Memory B cell (primary cell): ENCODE measurements around the gene NKAIN2.

Experiments used
- ATAC-seq: fragments of 150-1000 bp; cut with Tn5 transposase; 2 replicates; pipeline ENCODE4 v1.10.0; 2021; ENCODE audit warnings: low read depth, mild to moderate bottlenecking, moderate library complexity
- DNase-seq, 2 donors: peaks; one replicate each; pipeline ENCODE4 v3.0.0; 2022; ENCODE audit warnings: low spot score in 2 of 2
- H3K27ac Mint-ChIP-seq: one replicate; pipeline ENCODE4 v1.8.0; 2022; ENCODE audit warnings: mild to moderate bottlenecking, moderate library complexity, mixed read lengths
- H3K27me3 Mint-ChIP-seq: one replicate; pipeline ENCODE4 v1.8.0; 2022; ENCODE audit warnings: mixed read lengths
- H3K36me3 Mint-ChIP-seq: one replicate; pipeline ENCODE4 v1.8.0; 2022; ENCODE audit warnings: mild to moderate bottlenecking, mixed read lengths
- H3K4me1 Mint-ChIP-seq: one replicate; pipeline ENCODE4 v1.8.0; 2022; ENCODE audit warnings: mixed read lengths
- H3K4me3 Mint-ChIP-seq: one replicate; pipeline ENCODE4 v1.8.0; 2022; ENCODE audit warnings: mild to moderate bottlenecking, moderate library complexity, mixed read lengths
- H3K9me3 Mint-ChIP-seq: one replicate; pipeline ENCODE4 v1.8.0; 2022; ENCODE audit warnings: mixed read lengths

Gene NKAIN2

DNA sequence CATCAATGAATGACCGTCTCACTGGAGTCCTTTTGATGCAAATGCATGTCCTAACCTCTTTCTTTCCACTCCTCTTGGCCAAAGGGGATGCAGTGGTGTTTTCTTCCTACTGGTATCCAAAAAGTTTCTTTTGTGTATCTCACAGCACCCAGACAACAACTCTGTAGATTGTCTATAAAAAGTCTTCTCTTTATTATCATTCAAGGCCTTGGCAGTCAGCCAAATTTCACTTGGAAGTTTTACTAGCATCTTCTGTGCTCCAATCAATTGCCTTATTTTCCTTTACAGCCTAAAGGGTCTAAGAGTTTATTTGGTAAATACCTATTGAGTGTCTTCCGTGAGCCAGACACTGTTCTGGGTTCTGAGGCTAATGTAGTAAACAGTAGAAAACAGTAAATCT is 1008.4 kb downstream of the NKAIN2 start:
- no peak for ATAC-seq
- Mint-ChIP-seq H3K36me3 (no peaks in the 10 kb centered on the region), H3K27me3 (no peaks in the 10 kb centered on the region), H3K4me1 (no peaks in the 10 kb centered on the region), H3K4me3 (no peak overlapping the region), H3K27ac (no peak overlapping the region), H3K9me3 (peaks cover 7% of the 10 kb centered on the region)
- DNase-seq, result no peak

DNA sequence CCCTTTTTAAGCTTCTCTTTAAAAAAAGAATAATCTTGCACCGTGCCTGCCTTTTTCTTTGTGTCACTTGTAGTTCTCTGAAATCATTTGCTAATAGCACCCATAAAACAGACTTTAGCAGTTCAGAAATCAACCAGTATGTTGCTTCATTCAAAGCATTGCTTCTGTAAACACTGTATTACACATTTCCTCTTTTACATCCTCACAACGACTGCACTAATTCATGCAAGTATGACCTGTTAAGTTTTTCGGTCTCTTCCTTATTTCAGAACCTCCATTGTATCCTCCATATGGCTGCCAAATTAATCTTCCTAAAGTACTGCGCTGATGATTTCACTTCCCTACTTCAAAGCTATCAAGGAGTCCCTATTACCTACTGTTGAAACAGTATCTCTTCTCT is 1015.7 kb downstream of the NKAIN2 start:
- Mint-ChIP-seq H3K27me3 (no peaks in the 10 kb centered on the region), H3K4me1 (no peaks in the 10 kb centered on the region), H3K36me3 (no peaks in the 10 kb centered on the region), H3K4me3 (no peak overlapping the region), H3K9me3 (peaks cover 8% of the 10 kb centered on the region), H3K27ac (no peak overlapping the region)
- no peak for ATAC-seq
- no peak for DNase-seq

DNA sequence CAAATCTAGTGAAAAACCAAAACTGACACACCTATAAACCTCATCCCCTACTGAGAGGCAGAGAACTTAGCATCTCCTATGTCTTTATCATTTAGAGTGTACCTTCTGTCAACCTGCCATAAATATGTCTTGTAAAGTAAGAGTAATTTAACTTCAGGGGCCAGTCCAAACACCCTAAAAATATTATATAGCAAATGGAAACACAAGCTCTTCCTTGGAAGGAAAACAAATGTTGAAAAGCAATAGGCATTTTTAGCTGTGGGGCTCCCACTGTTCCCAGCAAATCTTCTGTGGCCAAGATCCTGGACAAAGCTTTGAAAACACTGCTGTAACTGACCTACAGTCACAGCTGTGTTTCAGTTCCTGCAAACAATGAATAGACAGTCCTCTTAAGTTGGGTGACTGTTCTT is 1018.5 kb downstream of the NKAIN2 start:
- H3K27me3 Mint-ChIP-seq, result no peaks in the 10 kb centered on the region
- H3K27ac Mint-ChIP-seq, result no peak overlapping the region

DNA sequence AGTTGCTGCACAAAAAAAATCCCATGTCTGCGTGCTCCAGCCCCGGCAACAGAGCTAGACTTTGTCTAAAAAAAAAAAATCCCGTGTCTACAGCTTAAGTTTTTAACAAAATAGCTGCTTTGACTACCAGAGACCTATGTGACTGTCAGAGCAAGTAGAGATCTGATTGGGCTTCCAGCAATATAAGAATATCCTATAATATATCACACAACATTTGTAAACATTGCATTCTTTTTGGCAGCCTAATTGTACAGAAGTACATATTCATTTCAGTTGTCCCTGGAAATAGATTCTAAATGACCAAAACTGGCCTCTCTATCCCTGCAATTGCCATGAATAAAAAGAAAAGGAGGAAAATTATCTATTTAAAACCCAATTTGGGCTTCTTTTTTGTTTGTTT is 1019.1 kb downstream of the NKAIN2 start:
- no peaks in the 10 kb centered on the region for H3K27me3 Mint-ChIP-seq
- no peak overlapping the region for H3K27ac Mint-ChIP-seq
- peaks cover 4% of the 10 kb centered on the region for H3K9me3 Mint-ChIP-seq
- ATAC-seq (no peak), DNase-seq (no peak)
- H3K4me3 Mint-ChIP-seq, result no peak overlapping the region
- H3K36me3 Mint-ChIP-seq, result no peaks in the 10 kb centered on the region
- no peaks in the 10 kb centered on the region for H3K4me1 Mint-ChIP-seq

More for the DNA sequence above, 1018.5 kb downstream of the NKAIN2 start:
- no peaks in the 10 kb centered on the region for H3K36me3 Mint-ChIP-seq
- H3K4me1 Mint-ChIP-seq, result no peaks in the 10 kb centered on the region
- no peak overlapping the region for H3K4me3 Mint-ChIP-seq
- peaks cover 4% of the 10 kb centered on the region for H3K9me3 Mint-ChIP-seq
- ATAC-seq (no peak), DNase-seq (no peak)

DNA sequence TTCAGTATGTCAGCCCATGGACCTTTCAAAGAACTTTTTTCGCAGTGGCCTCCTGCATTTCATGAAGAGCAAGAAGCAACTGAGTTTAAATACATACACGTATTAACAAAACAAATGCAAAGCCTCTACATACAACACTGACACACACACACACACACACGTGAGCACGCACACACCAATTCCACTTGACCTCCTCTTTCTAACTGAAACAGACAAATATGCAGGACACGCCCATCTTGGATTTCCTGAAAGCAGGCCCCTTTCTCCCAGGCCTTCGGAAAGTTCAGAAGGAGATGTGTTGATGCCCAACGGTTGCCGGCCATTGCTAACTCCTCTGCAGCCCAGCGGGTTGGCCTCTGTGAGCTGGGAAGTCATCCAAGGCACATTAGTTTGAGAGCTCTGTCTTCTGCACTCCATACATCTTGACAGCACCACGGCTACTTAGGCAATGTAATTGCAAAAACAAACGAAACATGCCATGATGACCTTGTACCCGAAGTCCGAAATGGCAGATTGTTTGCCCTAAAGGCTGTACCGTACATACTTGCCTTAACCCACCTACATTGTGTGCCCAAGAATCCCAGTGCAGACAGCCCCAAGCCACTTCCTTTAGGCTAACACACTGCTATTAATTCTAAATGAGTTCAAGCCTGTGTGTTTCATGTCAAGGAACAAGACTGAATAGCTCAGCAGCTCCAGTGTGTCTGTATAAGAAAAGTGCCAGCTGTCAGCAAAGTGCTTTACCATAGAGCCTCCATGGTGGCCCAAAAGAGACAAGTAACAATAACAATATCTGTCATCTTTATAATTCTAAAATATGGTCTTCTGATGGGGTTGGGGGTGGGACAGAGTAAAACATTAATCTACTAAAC is 1019.8 kb downstream of the NKAIN2 start:
- Mint-ChIP-seq H3K36me3 (no peaks in the 10 kb centered on the region), H3K27ac (no peak overlapping the region), H3K4me1 (no peaks in the 10 kb centered on the region), H3K27me3 (no peaks in the 10 kb centered on the region), H3K9me3 (peaks cover 4% of the 10 kb centered on the region), H3K4me3 (no peak overlapping the region)
- ATAC-seq, result no peak
- DNase-seq, result no peak

DNA sequence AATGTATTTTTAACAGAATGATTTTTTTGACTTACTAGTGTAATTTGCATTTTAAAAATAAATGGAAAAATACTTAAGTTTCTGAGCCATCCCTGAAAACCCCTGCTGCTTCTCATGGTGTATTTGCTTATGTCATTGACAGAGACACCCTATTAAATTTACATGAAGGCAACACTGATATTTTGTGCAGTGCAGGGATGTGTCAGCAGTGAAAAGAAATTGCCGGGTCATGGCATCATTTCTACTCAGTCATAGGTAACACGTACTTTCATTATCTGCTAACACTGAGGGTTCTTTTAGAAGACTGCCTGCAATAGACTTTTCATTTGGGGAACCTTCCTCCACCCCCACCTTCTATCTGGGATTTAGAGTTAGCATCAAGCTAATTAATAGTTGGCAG is 1021.9 kb downstream of the NKAIN2 start:
- ATAC-seq (no peak), DNase-seq (no peak)
- Mint-ChIP-seq H3K36me3 (no peaks in the 10 kb centered on the region), H3K4me1 (no peaks in the 10 kb centered on the region), H3K9me3 (no peaks in the 10 kb centered on the region), H3K27ac (no peak overlapping the region), H3K4me3 (no peak overlapping the region), H3K27me3 (no peaks in the 10 kb centered on the region)

DNA sequence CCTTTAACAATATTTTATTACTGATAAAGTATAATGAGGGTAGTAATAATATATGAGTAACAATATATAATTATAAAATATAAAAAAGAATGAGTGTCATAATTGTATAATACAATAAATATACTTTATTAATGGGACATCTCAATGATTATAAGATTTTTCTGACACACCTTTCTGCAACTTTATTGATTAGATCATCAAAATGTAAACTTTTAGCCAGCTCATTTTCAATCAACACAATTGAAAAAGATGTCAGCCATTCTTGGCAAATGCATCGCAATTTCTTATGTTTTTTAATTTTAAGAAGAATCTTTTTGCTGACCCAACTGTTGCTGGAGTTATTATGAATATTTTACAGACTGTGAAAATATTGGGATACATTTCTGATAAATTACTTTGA is 1026.2 kb downstream of the NKAIN2 start:
- DNase-seq (no peak), ATAC-seq (no peak)
- Mint-ChIP-seq H3K36me3 (no peaks in the 10 kb centered on the region), H3K4me3 (no peak overlapping the region), H3K27ac (no peak overlapping the region), H3K27me3 (no peaks in the 10 kb centered on the region), H3K4me1 (no peaks in the 10 kb centered on the region), H3K9me3 (no peaks in the 10 kb centered on the region)

DNA sequence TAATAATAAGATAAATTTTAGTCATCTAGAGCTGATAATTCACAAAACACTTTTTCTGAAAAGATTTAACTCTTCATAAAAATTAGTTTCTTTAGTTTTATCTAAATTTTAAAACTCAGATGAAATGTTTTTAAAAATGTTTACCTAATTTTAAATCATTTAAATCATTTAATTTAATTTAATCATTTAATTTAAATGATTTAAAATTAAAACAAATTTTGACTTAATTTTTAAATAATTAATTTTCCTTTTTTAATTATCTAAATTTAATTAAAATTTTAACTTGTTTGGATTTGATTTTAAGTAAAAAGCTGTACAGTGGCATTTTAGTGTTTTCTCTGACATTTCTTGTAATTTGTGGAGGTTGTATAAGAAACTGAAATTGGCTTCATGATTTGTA is 1026.8 kb downstream of the NKAIN2 start:
- no peaks in the 10 kb centered on the region for H3K4me1 Mint-ChIP-seq
- no peaks in the 10 kb centered on the region for H3K9me3 Mint-ChIP-seq
- no peak overlapping the region for H3K4me3 Mint-ChIP-seq
- H3K36me3 Mint-ChIP-seq, result no peaks in the 10 kb centered on the region
- DNase-seq (no peak), ATAC-seq (no peak)
- H3K27ac Mint-ChIP-seq, result no peak overlapping the region
- H3K27me3 Mint-ChIP-seq, result no peaks in the 10 kb centered on the region

DNA sequence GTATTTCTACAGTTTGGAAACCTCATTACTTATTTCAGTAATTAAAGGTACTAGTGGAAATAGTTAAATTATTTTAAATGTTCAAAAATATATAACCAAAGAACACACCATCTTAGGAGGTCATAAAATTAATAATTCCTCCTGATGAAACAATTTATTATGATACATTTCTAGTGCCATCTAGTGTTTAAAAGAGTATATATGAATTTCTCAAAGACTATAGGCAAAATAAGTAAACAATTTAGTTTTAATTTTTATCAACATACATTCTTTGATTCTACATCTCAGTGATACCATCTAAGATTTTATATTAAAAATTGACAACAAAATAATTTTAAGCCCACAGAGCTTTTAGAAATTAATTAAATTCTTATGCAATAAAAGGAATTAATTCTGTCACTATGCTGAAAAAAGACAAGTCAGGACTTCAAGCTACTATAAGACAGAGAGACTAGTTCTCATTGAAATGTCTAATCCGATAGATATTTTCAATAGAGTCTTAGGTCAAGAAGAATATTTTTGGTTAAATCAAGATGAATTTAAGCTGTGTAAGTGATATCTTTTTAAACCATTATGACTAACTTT is 1050.8 kb downstream of the NKAIN2 start:
- ATAC-seq (no peak), DNase-seq (no peak)
- H3K4me3 Mint-ChIP-seq, result no peak overlapping the region
- no peaks in the 10 kb centered on the region for H3K27me3 Mint-ChIP-seq
- no peaks in the 10 kb centered on the region for H3K4me1 Mint-ChIP-seq
- H3K9me3 Mint-ChIP-seq, result peaks cover 2% of the 10 kb centered on the region
- no peaks in the 10 kb centered on the region for H3K36me3 Mint-ChIP-seq
- H3K27ac Mint-ChIP-seq, result no peak overlapping the region

DNA sequence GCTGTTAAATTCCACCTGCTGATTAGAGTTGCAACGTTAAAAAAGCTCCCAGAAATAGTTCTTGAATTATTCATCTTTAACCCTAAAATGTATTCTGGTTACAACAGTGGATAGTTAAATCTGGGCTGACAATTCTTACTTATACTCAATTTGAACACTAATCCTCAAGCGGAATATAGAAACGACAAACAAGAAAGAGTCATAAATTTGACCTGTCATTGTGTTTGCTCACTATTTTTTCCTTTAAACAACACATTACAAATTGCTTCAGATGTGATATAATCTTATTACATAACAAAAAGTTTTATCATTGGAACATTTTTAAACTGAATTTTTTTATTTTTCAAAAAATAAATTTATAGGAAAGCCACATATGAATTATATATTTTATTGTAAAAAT is 1054.1 kb downstream of the NKAIN2 start:
- ATAC-seq (no peak), DNase-seq (no peak)
- Mint-ChIP-seq H3K27me3 (no peaks in the 10 kb centered on the region), H3K27ac (no peak overlapping the region), H3K4me1 (no peaks in the 10 kb centered on the region), H3K9me3 (no peaks in the 10 kb centered on the region), H3K4me3 (no peak overlapping the region), H3K36me3 (no peaks in the 10 kb centered on the region)

DNA sequence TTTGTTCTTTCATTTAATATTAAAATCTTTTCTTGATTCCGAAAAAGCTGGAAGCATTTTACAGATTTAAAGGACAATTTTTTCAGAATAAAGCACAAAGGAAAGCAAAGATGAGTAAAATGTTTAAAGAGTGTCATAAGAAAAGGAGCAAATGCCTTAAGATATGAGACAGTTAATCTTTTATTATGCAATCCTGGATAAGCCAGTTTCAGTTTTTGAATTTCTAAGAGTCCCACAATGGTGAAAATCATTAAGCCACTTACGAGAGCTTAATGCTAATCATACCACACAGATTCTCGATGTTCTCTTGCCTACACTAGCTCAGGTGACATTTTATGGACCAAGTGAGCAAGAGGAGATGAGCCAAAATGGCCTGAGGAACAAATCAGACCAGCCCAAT is 1054.9 kb downstream of the NKAIN2 start:
- no peak overlapping the region for H3K4me3 Mint-ChIP-seq
- ATAC-seq, result no peak
- no peaks in the 10 kb centered on the region for H3K9me3 Mint-ChIP-seq
- no peaks in the 10 kb centered on the region for H3K36me3 Mint-ChIP-seq
- H3K27ac Mint-ChIP-seq, result no peak overlapping the region
- H3K27me3 Mint-ChIP-seq, result no peaks in the 10 kb centered on the region
- H3K4me1 Mint-ChIP-seq, result no peaks in the 10 kb centered on the region
- DNase-seq, result no peak

DNA sequence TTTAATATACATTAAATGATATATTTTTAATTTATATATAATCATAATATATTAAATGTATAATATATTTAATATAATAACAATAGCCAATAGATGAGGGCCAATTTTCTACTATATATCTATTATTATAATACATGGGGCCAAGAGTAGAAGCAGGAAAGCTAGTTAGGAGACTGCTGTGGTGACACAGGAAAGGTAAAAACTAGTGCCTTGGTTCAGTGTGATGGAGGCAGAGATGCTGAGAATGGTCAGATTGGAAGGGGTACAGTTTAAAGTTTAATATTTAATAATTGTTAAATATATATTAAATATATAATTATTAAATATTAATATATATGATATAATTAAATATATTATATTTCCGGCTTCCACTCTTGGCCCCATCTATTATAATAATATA is 1055.7 kb downstream of the NKAIN2 start:
- Mint-ChIP-seq H3K27me3 (no peaks in the 10 kb centered on the region), H3K9me3 (no peaks in the 10 kb centered on the region), H3K27ac (no peak overlapping the region), H3K4me1 (no peaks in the 10 kb centered on the region), H3K36me3 (no peaks in the 10 kb centered on the region), H3K4me3 (no peak overlapping the region)
- no peak for DNase-seq
- ATAC-seq, result no peak

DNA sequence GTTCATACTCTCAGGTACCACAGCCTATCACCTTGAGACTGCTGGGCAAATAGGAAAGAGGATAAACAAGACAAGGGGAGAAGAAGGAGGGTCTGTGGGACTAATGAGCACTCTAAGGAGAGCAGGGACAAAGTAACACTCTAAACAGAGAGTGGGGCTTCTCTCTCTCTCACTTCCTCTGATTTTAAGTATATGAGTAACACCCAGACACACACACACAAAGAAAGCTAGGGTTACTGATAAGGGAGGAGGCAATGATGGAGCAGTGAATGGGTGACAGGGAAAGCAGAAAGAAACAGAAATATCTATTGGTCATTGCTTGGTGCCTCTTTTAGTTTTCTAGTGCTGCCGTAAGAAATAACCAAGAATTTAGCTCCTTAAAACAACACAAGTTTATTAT is 1062.4 kb downstream of the NKAIN2 start:
- ATAC-seq, result no peak
- H3K4me1 Mint-ChIP-seq, result no peaks in the 10 kb centered on the region
- H3K9me3 Mint-ChIP-seq, result peaks cover 4% of the 10 kb centered on the region
- no peaks in the 10 kb centered on the region for H3K27me3 Mint-ChIP-seq
- no peak for DNase-seq
- H3K27ac Mint-ChIP-seq, result no peak overlapping the region
- H3K4me3 Mint-ChIP-seq, result no peak overlapping the region
- H3K36me3 Mint-ChIP-seq, result no peaks in the 10 kb centered on the region

DNA sequence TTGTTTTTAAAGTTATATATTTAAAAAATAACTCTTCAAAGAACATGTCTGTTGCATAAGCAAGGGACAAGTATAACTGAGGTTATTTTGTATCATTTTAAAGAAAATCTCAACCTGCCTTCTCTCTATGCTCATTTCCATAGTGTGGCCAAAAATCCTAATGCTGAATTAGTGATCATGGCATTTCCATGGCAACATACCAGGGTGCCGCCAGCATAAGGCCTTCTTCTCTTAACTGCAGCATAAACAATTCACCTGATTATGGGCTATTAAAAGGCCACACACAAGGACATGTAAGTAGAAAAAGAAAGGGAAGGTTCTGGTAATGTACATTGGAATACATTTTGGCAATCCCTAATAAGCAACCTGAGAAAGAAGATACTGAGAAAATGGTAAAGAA is 1063.5 kb downstream of the NKAIN2 start:
- ATAC-seq, result no peak
- no peak overlapping the region for H3K4me3 Mint-ChIP-seq
- H3K27me3 Mint-ChIP-seq, result no peaks in the 10 kb centered on the region
- no peaks in the 10 kb centered on the region for H3K36me3 Mint-ChIP-seq
- H3K27ac Mint-ChIP-seq, result no peak overlapping the region
- H3K4me1 Mint-ChIP-seq, result no peaks in the 10 kb centered on the region
- peaks cover 4% of the 10 kb centered on the region for H3K9me3 Mint-ChIP-seq
- DNase-seq, result no peak

DNA sequence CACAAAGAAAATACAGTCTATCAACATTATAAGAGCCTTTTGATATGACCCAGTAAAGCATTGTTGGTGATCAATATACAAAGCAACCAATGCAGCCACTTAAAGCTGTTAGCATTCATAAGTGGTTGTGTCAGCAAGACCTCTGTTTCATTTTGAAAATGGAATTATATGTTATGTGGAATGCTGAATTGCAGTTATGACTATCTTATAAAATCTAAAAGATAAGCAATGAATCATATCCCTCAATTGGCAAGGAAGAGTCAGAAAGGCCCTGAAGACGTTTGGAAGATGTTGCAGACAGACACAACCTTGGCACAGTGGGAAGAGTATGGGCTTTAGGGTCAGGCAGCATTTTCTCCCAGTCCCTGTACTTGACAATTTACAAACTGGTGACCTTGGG is 1064.8 kb downstream of the NKAIN2 start:
- no peaks in the 10 kb centered on the region for H3K4me1 Mint-ChIP-seq
- no peaks in the 10 kb centered on the region for H3K27me3 Mint-ChIP-seq
- peaks cover 4% of the 10 kb centered on the region for H3K9me3 Mint-ChIP-seq
- no peaks in the 10 kb centered on the region for H3K36me3 Mint-ChIP-seq
- H3K27ac Mint-ChIP-seq, result no peak overlapping the region
- no peak for ATAC-seq
- no peak for DNase-seq
- H3K4me3 Mint-ChIP-seq, result no peak overlapping the region
